ENCODE data around the gene CNOT6. TPM values are rescaled to one million over a fixed set of nuclear protein-coding genes. Genes with fewer than 3 reads are reported as not detected.

Gene CNOT6
- total RNA-seq, 1 donor from 2014 or later, result 55.7 TPM

- Mint-ChIP-seq H3K27ac (no peak overlapping the region), H3K4me3 (no peak overlapping the region), H3K36me3 (no peaks in the 10 kb centered on the region), H3K27me3 (peaks cover 12% of the 10 kb centered on the region), H3K4me1 (ENCODE audit: unreplicated experiment) (no peaks in the 10 kb centered on the region), H3K9me3 (no peaks in the 10 kb centered on the region)
- no peak for DNase-seq (ENCODE audit: extremely low spot score, unreplicated experiment)
- TF ChIP-seq, protein P1, sequence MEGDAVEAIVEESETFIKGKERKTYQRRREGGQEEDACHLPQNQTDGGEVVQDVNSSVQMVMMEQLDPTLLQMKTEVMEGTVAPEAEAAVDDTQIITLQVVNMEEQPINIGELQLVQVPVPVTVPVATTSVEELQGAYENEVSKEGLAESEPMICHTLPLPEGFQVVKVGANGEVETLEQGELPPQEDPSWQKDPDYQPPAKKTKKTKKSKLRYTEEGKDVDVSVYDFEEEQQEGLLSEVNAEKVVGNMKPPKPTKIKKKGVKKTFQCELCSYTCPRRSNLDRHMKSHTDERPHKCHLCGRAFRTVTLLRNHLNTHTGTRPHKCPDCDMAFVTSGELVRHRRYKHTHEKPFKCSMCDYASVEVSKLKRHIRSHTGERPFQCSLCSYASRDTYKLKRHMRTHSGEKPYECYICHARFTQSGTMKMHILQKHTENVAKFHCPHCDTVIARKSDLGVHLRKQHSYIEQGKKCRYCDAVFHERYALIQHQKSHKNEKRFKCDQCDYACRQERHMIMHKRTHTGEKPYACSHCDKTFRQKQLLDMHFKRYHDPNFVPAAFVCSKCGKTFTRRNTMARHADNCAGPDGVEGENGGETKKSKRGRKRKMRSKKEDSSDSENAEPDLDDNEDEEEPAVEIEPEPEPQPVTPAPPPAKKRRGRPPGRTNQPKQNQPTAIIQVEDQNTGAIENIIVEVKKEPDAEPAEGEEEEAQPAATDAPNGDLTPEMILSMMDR (conservative IDR thresholded peaks at IDR 0.05), result no peak
These were observed 129.2 kb downstream of the CNOT6 start for GRCh38 chr5:180623411-180623834.

GRCh38 chr5:180623844-180624243 is 129.7 kb downstream of the CNOT6 start:
- H3K36me3 Mint-ChIP-seq, result no peaks in the 10 kb centered on the region
- no peaks in the 10 kb centered on the region for H3K9me3 Mint-ChIP-seq
- DNase-seq (ENCODE audit: extremely low spot score, unreplicated experiment), result no peak
- no peak overlapping the region for H3K4me3 Mint-ChIP-seq
- H3K4me1 Mint-ChIP-seq (ENCODE audit: unreplicated experiment), result no peaks in the 10 kb centered on the region
- H3K27ac Mint-ChIP-seq, result no peak overlapping the region
- TF ChIP-seq, protein P1 (conservative IDR thresholded peaks at IDR 0.05), result no peak
- peaks cover 9% of the 10 kb centered on the region for H3K27me3 Mint-ChIP-seq

- H3K36me3 Mint-ChIP-seq, result no peaks in the 10 kb centered on the region
- no peak for DNase-seq (ENCODE audit: extremely low spot score, unreplicated experiment)
- TF ChIP-seq, protein P1 (conservative IDR thresholded peaks at IDR 0.05), result no peak
- H3K27ac Mint-ChIP-seq, result no peak overlapping the region
- no peaks in the 10 kb centered on the region for H3K9me3 Mint-ChIP-seq
- H3K27me3 Mint-ChIP-seq, result peaks cover 8% of the 10 kb centered on the region
- H3K4me1 Mint-ChIP-seq (ENCODE audit: unreplicated experiment), result no peaks in the 10 kb centered on the region
- H3K4me3 Mint-ChIP-seq, result no peak overlapping the region
These were observed 130.4 kb downstream of the CNOT6 start for GRCh38 chr5:180624587-180624986.

- DNase-seq (ENCODE audit: extremely low spot score, unreplicated experiment), result no peak
- Mint-ChIP-seq H3K9me3 (no peaks in the 10 kb centered on the region), H3K27ac (no peak overlapping the region), H3K4me3 (no peak overlapping the region), H3K27me3 (peaks cover 4% of the 10 kb centered on the region), H3K4me1 (ENCODE audit: unreplicated experiment) (no peaks in the 10 kb centered on the region), H3K36me3 (no peaks in the 10 kb centered on the region)
- TF ChIP-seq, protein P1 (conservative IDR thresholded peaks at IDR 0.05), result no peak
These were observed 131.1 kb downstream of the CNOT6 start for GRCh38 chr5:180625125-180625790.

DNA sequence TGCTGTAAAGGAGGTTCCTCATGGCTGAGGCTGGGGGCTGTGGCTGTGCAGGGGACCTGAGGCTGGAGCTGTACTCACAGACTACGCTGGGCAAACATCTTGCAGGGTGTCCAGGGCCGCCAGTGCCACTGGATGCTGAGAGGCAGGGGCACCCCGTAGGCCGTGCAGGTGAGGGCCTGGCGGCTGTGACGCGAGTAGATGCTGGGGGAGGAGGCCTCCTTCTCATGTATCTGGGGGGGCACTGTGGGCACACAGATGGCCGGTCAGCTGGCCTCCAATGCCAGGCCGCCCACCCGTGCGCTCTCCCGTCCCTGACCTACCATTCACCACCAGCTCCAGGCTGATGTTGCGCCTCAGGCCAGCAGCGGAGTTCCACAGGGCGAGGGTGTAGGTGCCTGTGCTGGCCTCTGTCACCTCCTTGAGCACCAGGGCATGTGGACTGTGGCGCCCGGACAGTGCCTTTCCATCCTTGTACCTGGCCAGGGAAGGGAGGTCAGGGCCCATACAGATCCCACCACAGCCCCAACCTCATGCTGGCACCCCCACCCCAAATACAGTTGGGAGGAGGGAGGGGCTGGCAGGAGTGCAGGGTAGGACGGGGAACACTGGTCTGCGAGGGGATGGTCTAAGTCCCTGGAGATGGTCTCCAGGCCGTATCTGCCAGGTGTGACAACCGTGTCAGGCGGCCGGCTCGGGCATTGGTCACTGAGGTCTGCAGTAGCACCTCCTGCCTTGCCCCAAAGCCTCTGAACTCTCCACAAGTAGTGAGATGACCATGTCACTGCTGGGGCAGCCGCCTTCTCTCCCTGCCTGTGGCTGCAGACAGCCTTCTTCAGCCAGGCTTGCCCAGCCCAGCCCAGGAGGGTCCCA is 131.8 kb downstream of the CNOT6 start:
- Mint-ChIP-seq H3K4me1 (ENCODE audit: unreplicated experiment) (no peaks in the 10 kb centered on the region), H3K27ac (no peak overlapping the region), H3K36me3 (no peaks in the 10 kb centered on the region), H3K9me3 (no peaks in the 10 kb centered on the region), H3K27me3 (peaks cover 3% of the 10 kb centered on the region), H3K4me3 (no peak overlapping the region)
- DNase-seq (ENCODE audit: extremely low spot score, unreplicated experiment), result no peak
- TF ChIP-seq, protein P1 (conservative IDR thresholded peaks at IDR 0.05), result no peak

Measured in type B pancreatic cell (in vitro differentiated cells).